ENCODE data around the gene ZNF318. TPM values are rescaled to one million over a fixed set of nuclear protein-coding genes. Genes with fewer than 3 reads are reported as not detected.

ZNF318 gene
- total RNA-seq, 4 donors from 2014 or later = 11.1 to 17.3 (median 14.6) TPM

- WGBS = 54% methylated on average over 1 of the region's 1 CpG
- no peak for DNase-seq (ENCODE audit: extremely low spot score)
- Histone ChIP-seq H3K9me3 (no peaks in the 10 kb centered on the region), H3K27ac (replicated peaks in 1 of 4) (no peak overlapping the region), H3K27me3 (no peaks in the 10 kb centered on the region), H3K36me3 (peaks cover 0 to 21% (median 3%) of the 10 kb centered on the region in 4 donors), H3K4me3 (no peak overlapping the region), H3K4me1 (no peaks in the 10 kb centered on the region)
- intact Hi-C loops (cut with DNase I) = no loop called here
- no peak for TF ChIP-seq POLR2AphosphoS5 (IDR thresholded peaks at IDR 0.05)
- TF ChIP-seq EP300 (IDR thresholded peaks at IDR 0.05) = no peak
- TF ChIP-seq POLR2A (IDR thresholded peaks at IDR 0.05; ENCODE audit: low read depth) = no peak
- TF ChIP-seq, protein P1, sequence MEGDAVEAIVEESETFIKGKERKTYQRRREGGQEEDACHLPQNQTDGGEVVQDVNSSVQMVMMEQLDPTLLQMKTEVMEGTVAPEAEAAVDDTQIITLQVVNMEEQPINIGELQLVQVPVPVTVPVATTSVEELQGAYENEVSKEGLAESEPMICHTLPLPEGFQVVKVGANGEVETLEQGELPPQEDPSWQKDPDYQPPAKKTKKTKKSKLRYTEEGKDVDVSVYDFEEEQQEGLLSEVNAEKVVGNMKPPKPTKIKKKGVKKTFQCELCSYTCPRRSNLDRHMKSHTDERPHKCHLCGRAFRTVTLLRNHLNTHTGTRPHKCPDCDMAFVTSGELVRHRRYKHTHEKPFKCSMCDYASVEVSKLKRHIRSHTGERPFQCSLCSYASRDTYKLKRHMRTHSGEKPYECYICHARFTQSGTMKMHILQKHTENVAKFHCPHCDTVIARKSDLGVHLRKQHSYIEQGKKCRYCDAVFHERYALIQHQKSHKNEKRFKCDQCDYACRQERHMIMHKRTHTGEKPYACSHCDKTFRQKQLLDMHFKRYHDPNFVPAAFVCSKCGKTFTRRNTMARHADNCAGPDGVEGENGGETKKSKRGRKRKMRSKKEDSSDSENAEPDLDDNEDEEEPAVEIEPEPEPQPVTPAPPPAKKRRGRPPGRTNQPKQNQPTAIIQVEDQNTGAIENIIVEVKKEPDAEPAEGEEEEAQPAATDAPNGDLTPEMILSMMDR (IDR thresholded peaks at IDR 0.05) = no peak
Measured at GRCh38 chr6:43325876-43326275, 43.6 kb downstream of the ZNF318 start.

GRCh38 chr6:43318011-43318410, 51.4 kb downstream of the ZNF318 start:
- WGBS = 81% methylated on average over 2 of the region's 2 CpGs
- Histone ChIP-seq H3K27ac (replicated peaks in 1 of 4) (no peak overlapping the region), H3K4me1 (no peaks in the 10 kb centered on the region), H3K9me3 (no peaks in the 10 kb centered on the region), H3K4me3 (no peak overlapping the region), H3K36me3 (peaks cover 0 to 10% (median 0%) of the 10 kb centered on the region in 4 donors), H3K27me3 (no peaks in the 10 kb centered on the region)
- intact Hi-C loops (cut with DNase I) = no loop called here
- DNase-seq (ENCODE audit: extremely low spot score) = no peak
- TF ChIP-seq POLR2AphosphoS5 (IDR thresholded peaks at IDR 0.05) = no peak
- TF ChIP-seq, protein P1 (IDR thresholded peaks at IDR 0.05) = no peak
- no peak for TF ChIP-seq EP300 (IDR thresholded peaks at IDR 0.05)
- TF ChIP-seq POLR2A (IDR thresholded peaks at IDR 0.05; ENCODE audit: low read depth) = no peak

DNA sequence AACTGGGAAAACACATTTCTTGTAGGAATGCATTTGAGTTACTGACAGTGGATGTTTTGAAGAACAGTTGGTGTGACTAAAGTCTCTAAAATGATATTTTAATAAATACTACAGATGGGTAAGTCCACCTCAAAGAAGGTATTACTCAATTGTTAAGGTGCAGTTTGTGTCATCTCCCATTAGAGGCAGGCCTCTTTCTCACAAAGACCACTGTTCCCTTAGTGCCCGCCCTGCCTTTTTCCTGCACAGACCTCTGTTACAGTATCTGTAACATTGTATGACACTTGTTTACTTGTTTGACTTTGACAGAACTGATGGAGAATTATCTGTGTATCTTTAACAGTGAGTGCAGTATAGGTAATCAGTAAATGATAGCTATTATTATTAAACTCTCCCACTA, 55.6 kb downstream of the ZNF318 start:
- no peak for DNase-seq (ENCODE audit: extremely low spot score)
- H3K27me3 ChIP-seq = no peaks in the 10 kb centered on the region
- intact Hi-C loops (cut with DNase I) = no loop called here
- H3K4me3 ChIP-seq = no peak overlapping the region
- no peaks in the 10 kb centered on the region for H3K9me3 ChIP-seq
- H3K36me3 ChIP-seq = peaks cover 0 to 10% (median 0%) of the 10 kb centered on the region in 4 donors
- 78% methylated on average over 1 of the region's 1 CpG for WGBS
- H3K4me1 ChIP-seq = peaks cover under 1 to 6% (median 5%) of the 10 kb centered on the region in 4 donors
- TF ChIP-seq, protein P1 (IDR thresholded peaks at IDR 0.05) = no peak
- no peak for TF ChIP-seq POLR2AphosphoS5 (IDR thresholded peaks at IDR 0.05)
- TF ChIP-seq EP300 (IDR thresholded peaks at IDR 0.05) = no peak
- no peak for TF ChIP-seq POLR2A (IDR thresholded peaks at IDR 0.05; ENCODE audit: low read depth)
- H3K27ac ChIP-seq (replicated peaks in 1 of 4) = no peak overlapping the region

DNA sequence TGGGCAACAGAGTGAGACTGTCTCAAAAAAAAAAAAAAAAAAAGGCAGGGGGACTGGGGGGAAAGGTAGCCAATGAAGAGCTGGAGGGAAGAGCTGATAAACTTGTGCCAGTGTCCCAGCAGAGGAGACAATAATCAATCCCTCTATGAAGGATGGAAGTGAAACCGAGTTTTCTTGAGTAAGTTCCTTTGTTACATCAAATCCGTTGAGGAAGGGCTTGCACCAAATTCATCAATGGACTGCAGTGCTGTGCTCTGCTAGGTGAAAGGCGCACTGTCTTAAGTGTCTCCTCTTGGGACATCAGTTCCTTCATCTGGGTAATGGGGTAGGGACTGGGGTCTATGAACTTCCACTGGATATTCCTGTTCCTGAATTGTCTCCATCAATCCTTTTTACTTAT, 57.8 kb downstream of the ZNF318 start:
- Histone ChIP-seq H3K4me3 (no peak overlapping the region), H3K9me3 (no peaks in the 10 kb centered on the region), H3K27ac (replicated peaks in 1 of 4) (no peak overlapping the region), H3K4me1 (peaks cover 11 to 17% (median 15%) of the 10 kb centered on the region in 4 donors), H3K36me3 (no peaks in the 10 kb centered on the region), H3K27me3 (peaks cover 0 to 12% (median 0%) of the 10 kb centered on the region in 4 donors)
- 70% methylated on average over 3 of the region's 3 CpGs for WGBS
- intact Hi-C loops (cut with DNase I) = no loop called here
- DNase-seq (ENCODE audit: extremely low spot score) = no peak
- no peak for TF ChIP-seq EP300 (IDR thresholded peaks at IDR 0.05)

GRCh38 chr6:43310624-43311023, 58.8 kb downstream of the ZNF318 start:
- Histone ChIP-seq H3K36me3 (no peaks in the 10 kb centered on the region), H3K4me3 (no peak overlapping the region), H3K27me3 (peaks cover 0 to 18% (median 0%) of the 10 kb centered on the region in 4 donors), H3K27ac (replicated peaks in 1 of 4) (no peak overlapping the region), H3K4me1 (peaks cover 11 to 17% (median 15%) of the 10 kb centered on the region in 4 donors), H3K9me3 (no peaks in the 10 kb centered on the region)
- TF ChIP-seq, protein P1 (IDR thresholded peaks at IDR 0.05) = no peak
- TF ChIP-seq POLR2AphosphoS5 (IDR thresholded peaks at IDR 0.05) = no peak
- no peak for TF ChIP-seq POLR2A (IDR thresholded peaks at IDR 0.05; ENCODE audit: low read depth)
- TF ChIP-seq EP300 (IDR thresholded peaks at IDR 0.05) = no peak
- DNase-seq (ENCODE audit: extremely low spot score) = no peak
- intact Hi-C loops (cut with DNase I) = no loop called here

All from esophagus muscularis mucosa (tissue), 4 donors.